Fibroblast of the aortic adventitia (primary cell): ENCODE measurements around the gene LPAR6. TPM values are rescaled to one million over a fixed set of nuclear protein-coding genes. Genes with fewer than 3 reads are reported as not detected.
A peak's percentile ranks its signal among the peaks of the same experiment; 100 is the strongest.
"Not testable (repeated sequence)": the region's sequence is repeated elsewhere in the genome, so short reads cannot be mapped to it uniquely, and the experiment has no call there.

Experiments
- DNase-seq: peaks from one replicate; pipeline ENCODE4 v3.0.0-alpha.2; 2010; ENCODE audit warnings: low read depth
- H3K4me3 ChIP-seq: 2 replicates; pipeline ENCODE4 v1.5.1; 2011; ENCODE audit warnings: low read depth, mild to moderate bottlenecking, control low read depth, low read length, moderate library complexity
- CTCF ChIP-seq: IDR thresholded peaks from 2 replicates; pipeline ENCODE4 v1.5.1; 2011; ENCODE audit warnings: mild to moderate bottlenecking, low read length, control low read depth, inconsistent platforms; ENCODE audit not compliant: insufficient read depth
- total RNA-seq: library from RNA; depleted of rRNA; stranded (reverse); fragments of >200 nt; gene quantifications from 2 replicates; pipeline ENCODE4 v1.2.3, GENCODE V29; 2012; ENCODE audit warnings: low replicate concordance

Gene LPAR6
- total RNA-seq, 1 donor = 11.2 TPM

- TF ChIP-seq CTCF = no peak
- H3K4me3 ChIP-seq = no peak overlapping the region
- DNase-seq = peak; percentile 40
Observed at GRCh38 chr13:48431987-48432615, 19.2 kb upstream of the LPAR6 start.

- TF ChIP-seq CTCF = no peak
- DNase-seq = no peak
Observed at GRCh38 chr13:48431431-48431830, 18.5 kb upstream of the LPAR6 start.

GRCh38 chr13:48429886-48430285 is 17.0 kb upstream of the LPAR6 start:
- no peak overlapping the region for H3K4me3 ChIP-seq
- no peak for DNase-seq
- TF ChIP-seq CTCF = no peak

More at GRCh38 chr13:48431431-48431830, 18.5 kb upstream of the LPAR6 start:
- H3K4me3 ChIP-seq = no peak overlapping the region

GRCh38 chr13:48429036-48429435 is 16.1 kb upstream of the LPAR6 start:
- no peak for TF ChIP-seq CTCF
- H3K4me3 ChIP-seq = no peak overlapping the region
- DNase-seq = no peak

- H3K4me3 ChIP-seq, DNase-seq: not testable (repeated sequence)
Observed at GRCh38 chr13:48426755-48427298, 13.9 kb upstream of the LPAR6 start.

- no peak for DNase-seq
- no peak for TF ChIP-seq CTCF
- no peak overlapping the region for H3K4me3 ChIP-seq
Observed at GRCh38 chr13:48426052-48426451, 13.1 kb upstream of the LPAR6 start.

GRCh38 chr13:48424212-48424611 is 11.3 kb upstream of the LPAR6 start:
- no peak overlapping the region for H3K4me3 ChIP-seq
- DNase-seq = no peak
- TF ChIP-seq CTCF = no peak

GRCh38 chr13:48422003-48422402 is 9.1 kb upstream of the LPAR6 start:
- not testable (repeated sequence) for H3K4me3 ChIP-seq, DNase-seq
